ENCODE measurements around the gene PPP2R2C.

PPP2R2C gene

GRCh38 chr4:6326312-6327060 is 145.9 kb downstream of the PPP2R2C start:
- Histone ChIP-seq H3K4me1 (ENCODE audit: low read depth, poor library complexity, severe bottlenecking) (no peaks in the 10 kb centered on the region), H3K27me3 (ENCODE audit: insufficient read depth, low read depth) (peaks cover 22% of the 10 kb centered on the region; the same call in 1 of the 2 replicates), H3K27ac (no peak overlapping the region), H4K20me1 (ENCODE audit: insufficient read depth) (no peaks in the 10 kb centered on the region), H3K36me3 (ENCODE audit: insufficient read depth) (no peaks in the 10 kb centered on the region), H3K4me3 (IDR thresholded peaks at IDR 0.05; ENCODE audit: insufficient read depth, low read depth, low read length) (no peak overlapping the region), H2AFZ (ENCODE audit: low read depth) (no peak overlapping the region), H3K79me2 (ENCODE audit: insufficient read depth, low read depth) (no peaks in the 10 kb centered on the region), H3K4me2 (no peak overlapping the region), H3K9ac (no peak overlapping the region)
- TF ChIP-seq CTCF (conservative IDR thresholded peaks at IDR 0.05; ENCODE audit: low read depth, low read length), result no peak

- Histone ChIP-seq H2AFZ (ENCODE audit: low read depth) (no peak overlapping the region), H3K4me2 (no peak overlapping the region), H4K20me1 (ENCODE audit: insufficient read depth) (no peaks in the 10 kb centered on the region)
These were observed 146.6 kb downstream of the PPP2R2C start for GRCh38 chr4:6325788-6326290.

GRCh38 chr4:6324999-6325787 is 147.2 kb downstream of the PPP2R2C start:
- Histone ChIP-seq H3K79me2 (ENCODE audit: insufficient read depth, low read depth) (no peaks in the 10 kb centered on the region), H3K27me3 (ENCODE audit: insufficient read depth, low read depth) (peaks cover 23% of the 10 kb centered on the region; the same call in 1 of the 2 replicates), H2AFZ (ENCODE audit: low read depth) (no peak overlapping the region), H3K36me3 (ENCODE audit: insufficient read depth) (no peaks in the 10 kb centered on the region), H3K4me2 (no peak overlapping the region), H3K9ac (no peak overlapping the region), H3K27ac (no peak overlapping the region), H4K20me1 (ENCODE audit: insufficient read depth) (no peaks in the 10 kb centered on the region), H3K4me1 (ENCODE audit: low read depth, poor library complexity, severe bottlenecking) (no peaks in the 10 kb centered on the region), H3K4me3 (IDR thresholded peaks at IDR 0.05; ENCODE audit: insufficient read depth, low read depth, low read length) (no peak overlapping the region)
- no peak for TF ChIP-seq CTCF (conservative IDR thresholded peaks at IDR 0.05; ENCODE audit: low read depth, low read length)

More at GRCh38 chr4:6325788-6326290, 146.6 kb downstream of the PPP2R2C start:
- Histone ChIP-seq H3K4me3 (IDR thresholded peaks at IDR 0.05; ENCODE audit: insufficient read depth, low read depth, low read length) (no peak overlapping the region), H3K9ac (no peak overlapping the region), H3K27ac (no peak overlapping the region), H3K79me2 (ENCODE audit: insufficient read depth, low read depth) (no peaks in the 10 kb centered on the region), H3K27me3 (ENCODE audit: insufficient read depth, low read depth) (peaks cover 24% of the 10 kb centered on the region; the same call in 1 of the 2 replicates), H3K36me3 (ENCODE audit: insufficient read depth) (no peaks in the 10 kb centered on the region), H3K4me1 (ENCODE audit: low read depth, poor library complexity, severe bottlenecking) (no peaks in the 10 kb centered on the region)
- no peak for TF ChIP-seq CTCF (conservative IDR thresholded peaks at IDR 0.05; ENCODE audit: low read depth, low read length)

GRCh38 chr4:6324461-6324998 is 147.9 kb downstream of the PPP2R2C start:
- Histone ChIP-seq H3K4me3 (IDR thresholded peaks at IDR 0.05; ENCODE audit: insufficient read depth, low read depth, low read length) (no peak overlapping the region), H3K27me3 (ENCODE audit: insufficient read depth, low read depth) (peaks cover 20% of the 10 kb centered on the region; the same call in 1 of the 2 replicates), H3K79me2 (ENCODE audit: insufficient read depth, low read depth) (no peaks in the 10 kb centered on the region), H3K4me2 (no peak overlapping the region), H2AFZ (ENCODE audit: low read depth) (no peak overlapping the region), H3K36me3 (ENCODE audit: insufficient read depth) (no peaks in the 10 kb centered on the region), H3K27ac (no peak overlapping the region), H4K20me1 (ENCODE audit: insufficient read depth) (no peaks in the 10 kb centered on the region), H3K4me1 (ENCODE audit: low read depth, poor library complexity, severe bottlenecking) (no peaks in the 10 kb centered on the region), H3K9ac (no peak overlapping the region)
- TF ChIP-seq CTCF (conservative IDR thresholded peaks at IDR 0.05; ENCODE audit: low read depth, low read length), result no peak
